HG03558 (cell line): ENCODE data around the gene PEX10.

Source experiments
- ATAC-seq: cut with Tn5 transposase; IDR thresholded peaks from one replicate; pipeline ENCODE4 v1.9.1; 2021; ENCODE audit warnings: moderate number of reproducible peaks; ENCODE audit not compliant: unreplicated experiment; ENCODE audit errors: extremely low read depth

Gene PEX10

DNA sequence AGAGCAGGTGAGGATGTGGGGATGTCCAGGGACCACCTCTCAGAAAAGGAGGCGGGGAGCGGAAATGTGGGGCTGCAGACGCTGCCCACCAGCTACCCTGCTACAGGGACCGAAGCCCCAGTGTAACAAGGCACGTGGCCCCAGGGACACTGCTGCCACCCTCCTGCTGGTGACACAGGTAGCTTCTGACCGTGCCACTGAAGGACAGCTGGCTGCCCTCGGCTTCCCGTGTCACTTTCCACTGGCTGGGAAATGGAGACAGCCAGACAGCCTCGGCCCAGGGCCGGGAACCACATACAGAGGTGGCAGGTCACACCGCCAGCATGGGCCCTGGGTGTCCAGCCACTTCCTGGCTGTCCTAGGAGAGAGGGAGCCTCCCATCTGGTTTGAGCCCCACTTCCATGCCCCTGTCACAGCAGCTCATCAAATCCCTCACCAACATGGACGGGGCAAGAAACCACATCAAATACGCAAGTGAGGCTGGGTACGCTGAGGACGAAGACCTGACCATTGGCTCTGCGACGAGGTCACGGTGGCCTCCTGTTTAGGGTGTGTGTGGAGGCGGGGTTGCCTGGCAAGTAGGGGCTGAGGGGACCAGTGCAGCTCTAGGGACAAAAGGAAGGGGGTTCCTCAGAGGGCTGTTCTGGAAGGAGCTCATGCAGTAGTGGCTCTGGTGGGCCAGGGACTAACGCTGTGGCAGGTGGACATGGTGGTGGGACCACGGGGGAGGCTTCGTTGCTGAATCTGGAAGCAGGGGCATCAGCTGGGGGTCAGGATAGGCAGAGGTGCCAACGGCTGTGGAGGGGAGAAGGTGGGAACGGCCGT is 5.0 kb downstream of the PEX10 start:
- no peak for ATAC-seq

DNA sequence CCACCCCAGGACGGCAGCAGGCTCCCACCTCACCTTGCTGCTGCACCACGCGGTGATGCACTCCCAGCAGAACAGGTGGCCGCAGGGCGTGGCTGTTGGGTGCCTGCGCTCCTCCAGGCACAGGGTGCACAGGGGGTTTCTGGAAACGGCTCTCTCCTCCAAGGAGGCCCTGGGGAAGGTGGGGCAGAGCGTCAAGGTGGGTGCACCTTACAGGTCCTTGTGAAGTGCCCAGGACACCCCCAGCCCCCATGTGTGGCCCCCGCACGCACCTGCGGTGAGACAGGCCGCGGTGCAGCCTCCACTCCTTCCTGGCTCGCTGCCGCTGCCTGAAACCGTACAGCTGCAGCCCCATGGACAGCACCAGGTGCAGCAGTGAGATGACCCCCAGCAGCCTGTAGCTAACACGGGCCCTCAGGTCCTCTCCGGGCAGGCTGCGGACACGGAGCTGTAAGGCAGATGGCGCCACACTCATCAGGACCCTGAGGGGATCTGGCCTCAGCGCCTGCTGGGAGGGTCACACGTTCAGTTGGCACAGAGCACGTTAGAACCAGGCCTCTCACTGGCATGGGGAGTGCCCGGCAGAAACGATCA is 5.8 kb downstream of the PEX10 start:
- ATAC-seq, result no peak

DNA sequence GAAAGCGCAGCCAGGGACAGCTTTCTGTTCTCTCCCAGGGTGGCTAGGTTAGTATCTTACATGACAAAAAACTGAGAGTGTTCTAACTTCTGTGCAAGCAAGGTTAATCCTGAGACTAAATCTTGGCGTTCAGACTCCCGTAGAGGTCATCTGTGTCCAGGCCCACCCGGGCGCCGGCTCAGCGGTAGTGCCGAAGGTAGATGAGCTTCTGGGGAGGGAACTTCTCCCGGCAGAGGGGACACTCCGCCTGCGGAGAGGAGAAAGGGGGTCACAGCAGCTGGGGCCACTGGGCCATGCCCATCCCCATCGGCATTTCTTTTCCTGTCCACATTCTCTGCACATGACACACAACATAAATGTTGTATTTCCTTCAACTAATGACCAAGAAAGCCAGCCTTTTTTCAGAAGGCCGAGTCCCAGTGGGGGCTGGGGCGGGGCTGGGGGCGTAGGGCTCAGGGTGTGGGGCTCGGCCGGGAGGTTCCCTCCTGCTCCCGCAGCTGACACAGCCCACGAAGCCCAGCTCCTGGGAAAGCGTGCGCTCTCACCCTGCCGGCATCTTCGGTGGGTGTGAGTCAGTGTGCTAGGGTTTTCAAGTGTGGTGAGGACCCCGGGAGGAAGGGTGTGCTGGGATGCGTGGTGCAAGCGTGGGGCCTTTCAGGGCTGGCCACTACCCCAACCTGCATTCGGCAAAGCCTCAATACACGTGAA is 6.6 kb downstream of the PEX10 start:
- no peak for ATAC-seq

DNA sequence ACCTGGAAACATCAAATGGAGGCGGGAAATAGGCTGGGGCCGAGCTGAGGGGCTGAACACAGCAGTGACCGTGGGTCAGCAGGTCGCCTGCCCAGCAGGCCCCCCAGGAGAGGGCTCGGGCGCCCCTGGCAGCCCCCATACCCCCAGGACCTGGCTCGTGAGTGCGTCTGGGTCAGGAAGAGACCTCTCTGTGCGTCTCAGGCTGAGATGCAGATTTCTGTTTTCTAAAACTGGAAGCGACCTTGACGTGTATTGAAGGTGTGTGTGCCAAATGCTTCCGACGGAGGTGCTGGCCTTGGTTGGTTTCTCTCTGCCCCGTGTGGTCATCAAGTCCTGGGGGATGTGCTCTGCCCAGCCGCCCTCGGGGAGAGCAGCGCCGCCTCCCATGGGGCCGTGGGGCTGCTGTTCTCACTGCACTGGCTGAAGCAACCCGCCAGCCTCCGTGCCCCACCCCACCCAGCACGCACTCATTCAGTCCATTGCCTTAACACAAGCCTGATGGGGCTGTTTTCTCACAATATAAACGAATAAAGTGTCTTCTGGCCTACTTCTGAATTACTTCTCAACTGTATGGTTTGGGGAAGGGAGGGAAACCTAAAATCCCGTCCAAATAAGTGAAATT is 7.4 kb downstream of the PEX10 start:
- ATAC-seq, result no peak

DNA sequence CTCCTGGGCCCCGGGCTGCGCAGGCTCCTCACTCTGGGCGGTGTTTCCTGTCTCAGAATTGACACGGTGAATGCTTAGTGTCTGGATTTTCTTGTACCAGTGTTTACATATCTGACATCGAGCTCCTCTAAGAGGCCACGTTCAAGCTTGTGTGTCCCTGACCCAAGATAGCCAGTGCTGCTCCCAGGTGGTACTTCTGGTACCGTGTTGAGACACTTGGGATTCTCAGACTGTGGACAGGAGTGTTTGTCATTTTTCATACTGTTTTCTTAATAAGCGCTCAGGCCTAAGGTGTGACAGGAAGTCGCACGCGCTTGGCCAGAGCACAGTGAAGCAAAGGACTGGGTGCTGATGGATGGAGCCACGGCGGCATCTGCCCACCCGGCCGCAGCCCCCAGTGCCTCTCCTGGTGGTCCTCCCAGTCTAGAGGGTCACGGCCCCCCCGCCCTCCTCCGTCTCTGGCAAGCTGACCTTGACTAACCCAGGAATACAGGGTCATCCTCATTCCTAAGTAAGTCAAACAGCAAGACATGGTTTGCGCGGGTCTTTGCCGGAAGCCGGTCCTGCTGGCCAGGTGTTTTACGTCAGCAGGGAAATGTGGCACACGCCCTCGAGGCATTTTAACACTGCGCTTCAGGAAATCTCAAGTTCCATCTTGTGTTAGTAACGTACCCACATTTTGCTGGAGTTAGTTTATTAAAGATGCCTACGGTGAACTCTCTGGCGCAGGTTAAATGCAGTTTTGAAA is 8.0 kb downstream of the PEX10 start:
- no peak for ATAC-seq

DNA sequence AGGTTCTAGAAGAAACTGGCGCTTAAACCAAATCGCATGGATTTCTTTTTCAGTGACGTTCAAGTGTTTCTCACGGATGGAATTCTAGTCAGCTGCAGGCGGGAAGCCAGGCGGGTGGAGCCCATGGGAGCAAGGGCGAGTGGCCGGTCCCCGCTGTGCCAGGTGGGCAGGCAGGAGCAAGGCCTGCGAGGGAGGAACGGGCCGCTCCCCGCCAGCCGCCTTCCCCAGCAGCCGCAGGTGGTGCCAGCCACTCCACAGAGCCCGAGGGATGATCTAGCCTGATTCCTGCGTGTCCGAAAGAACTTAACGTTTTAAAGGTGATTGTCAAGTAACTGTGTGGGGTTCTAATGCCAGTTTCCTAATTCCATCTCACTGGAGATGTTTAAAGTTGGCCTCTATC is 9.1 kb downstream of the PEX10 start:
- no peak for ATAC-seq

DNA sequence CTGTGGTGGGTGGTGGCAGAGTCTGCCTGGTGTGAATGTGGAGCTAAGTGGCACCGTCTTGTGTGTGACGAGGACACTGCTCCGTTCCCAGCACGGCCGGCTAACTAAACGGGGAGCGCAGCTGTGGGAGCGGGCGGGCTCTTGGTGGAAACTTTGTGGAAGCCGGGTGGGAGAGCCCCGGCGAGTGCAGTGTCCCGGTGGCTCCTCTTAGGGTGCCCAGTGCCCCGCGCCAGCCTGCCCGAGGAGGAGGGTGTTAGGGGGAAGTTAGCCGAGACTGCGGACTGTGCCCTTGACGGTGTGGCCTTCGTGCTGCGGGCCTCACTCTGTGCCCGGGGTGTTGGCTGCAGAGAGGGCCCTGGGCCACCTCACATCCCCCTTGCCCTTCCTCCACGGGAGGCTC is 9.9 kb downstream of the PEX10 start:
- ATAC-seq, result no peak

DNA sequence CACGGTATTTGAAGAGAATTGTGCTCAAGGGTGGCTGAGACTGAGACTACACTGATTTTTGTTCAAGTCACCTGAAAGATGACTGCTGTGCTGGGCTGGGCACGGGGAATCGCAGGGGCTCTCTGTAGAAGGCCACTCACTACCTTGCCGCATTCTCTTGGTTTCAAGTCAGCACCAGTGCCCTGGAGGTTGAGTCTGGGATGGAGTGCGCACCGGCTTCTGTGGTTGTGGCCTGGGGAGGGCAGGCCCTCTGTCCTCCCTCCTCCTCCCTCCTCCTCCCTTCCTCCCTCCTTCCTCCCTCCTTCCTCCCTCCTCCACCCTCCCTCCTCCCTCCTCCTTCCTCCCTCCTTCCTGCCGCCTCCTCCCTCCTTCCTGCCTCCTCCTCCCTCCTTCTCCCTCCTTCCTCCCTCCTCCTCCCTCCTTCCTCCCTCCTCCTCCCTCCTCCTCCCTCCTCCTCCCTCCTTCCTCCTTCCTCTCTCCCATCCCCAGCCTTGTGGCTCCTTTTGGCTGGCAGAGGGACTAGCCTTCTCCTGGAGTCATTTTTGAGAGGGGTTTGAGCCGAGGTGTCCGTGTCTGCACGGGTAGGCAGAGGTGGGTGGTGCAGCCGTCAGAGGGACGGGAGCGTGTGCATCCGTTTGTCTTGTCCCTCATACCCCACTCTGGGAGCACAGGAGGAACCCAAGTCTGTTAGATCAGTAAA is 11.3 kb downstream of the PEX10 start:
- no peak for ATAC-seq

DNA sequence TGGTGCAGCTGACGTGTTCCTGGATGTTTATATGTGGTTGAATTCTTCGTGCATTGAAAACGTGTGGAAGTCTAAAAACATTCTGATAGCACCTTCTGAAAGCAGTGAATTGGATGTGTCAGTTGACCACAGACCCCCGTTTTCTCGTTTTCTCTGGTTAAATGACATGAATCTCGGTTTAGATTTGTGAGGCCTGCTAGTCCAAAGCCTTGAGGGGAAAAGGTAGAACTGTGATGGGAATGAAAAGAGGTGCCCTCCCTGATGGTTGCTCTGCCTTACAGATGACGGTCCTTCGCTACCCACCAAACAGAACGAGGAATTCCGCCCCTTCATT is 11.8 kb downstream of the PEX10 start:
- ATAC-seq, result no peak

DNA sequence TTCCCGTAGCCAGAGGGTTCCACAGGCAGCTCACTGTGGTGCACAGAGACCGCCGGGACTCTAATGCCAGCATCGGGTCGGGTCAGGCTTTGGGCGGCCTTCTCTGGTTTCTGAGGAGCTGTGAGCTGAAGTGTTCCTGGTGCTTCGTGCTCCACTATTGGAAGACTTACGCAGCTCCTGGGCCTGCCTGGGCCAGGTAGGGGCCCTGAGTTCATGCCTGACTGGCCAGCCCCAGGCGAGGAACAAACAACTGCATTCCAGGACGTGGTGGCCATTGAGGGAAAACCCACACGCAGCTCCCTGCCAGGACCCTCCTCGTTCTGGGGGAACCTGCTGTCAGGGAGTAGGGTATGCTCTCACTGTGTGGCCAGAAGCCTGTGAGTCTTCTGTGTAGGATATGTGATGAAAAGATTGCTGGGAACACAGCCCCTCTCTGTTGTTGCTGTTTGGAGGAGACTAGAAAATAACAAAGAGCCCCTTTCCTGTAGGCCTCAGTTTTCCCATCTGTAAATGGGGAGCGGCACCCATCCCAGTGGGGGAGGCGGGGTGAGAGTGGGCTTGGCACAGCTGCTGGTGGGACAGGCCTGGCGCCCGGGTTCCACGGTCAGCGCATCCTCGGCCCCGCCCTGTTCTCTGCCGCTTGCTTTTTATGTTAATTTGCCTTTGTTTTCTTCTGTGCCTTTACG is 12.3 kb downstream of the PEX10 start:
- no peak for ATAC-seq

DNA sequence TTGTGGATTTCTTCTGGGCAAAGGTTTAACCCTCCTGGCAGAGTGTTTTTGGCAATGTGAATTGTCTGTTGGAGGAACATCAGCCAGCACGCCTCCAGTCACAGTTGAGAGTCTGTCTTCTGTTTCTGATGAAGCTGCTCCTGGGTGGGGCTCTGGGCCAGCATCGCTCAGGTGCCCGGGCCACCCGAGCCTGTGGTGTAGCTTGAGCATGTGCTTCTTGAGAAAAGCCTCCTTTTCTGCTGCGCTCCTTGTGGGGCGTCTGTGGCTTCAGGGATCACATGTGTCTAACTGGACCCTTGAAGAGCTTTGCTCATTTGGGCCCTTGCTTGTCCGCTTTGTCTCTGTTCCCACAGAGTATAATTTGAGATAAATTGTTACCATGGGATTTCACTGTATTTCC is 13.5 kb downstream of the PEX10 start:
- ATAC-seq, result no peak

DNA sequence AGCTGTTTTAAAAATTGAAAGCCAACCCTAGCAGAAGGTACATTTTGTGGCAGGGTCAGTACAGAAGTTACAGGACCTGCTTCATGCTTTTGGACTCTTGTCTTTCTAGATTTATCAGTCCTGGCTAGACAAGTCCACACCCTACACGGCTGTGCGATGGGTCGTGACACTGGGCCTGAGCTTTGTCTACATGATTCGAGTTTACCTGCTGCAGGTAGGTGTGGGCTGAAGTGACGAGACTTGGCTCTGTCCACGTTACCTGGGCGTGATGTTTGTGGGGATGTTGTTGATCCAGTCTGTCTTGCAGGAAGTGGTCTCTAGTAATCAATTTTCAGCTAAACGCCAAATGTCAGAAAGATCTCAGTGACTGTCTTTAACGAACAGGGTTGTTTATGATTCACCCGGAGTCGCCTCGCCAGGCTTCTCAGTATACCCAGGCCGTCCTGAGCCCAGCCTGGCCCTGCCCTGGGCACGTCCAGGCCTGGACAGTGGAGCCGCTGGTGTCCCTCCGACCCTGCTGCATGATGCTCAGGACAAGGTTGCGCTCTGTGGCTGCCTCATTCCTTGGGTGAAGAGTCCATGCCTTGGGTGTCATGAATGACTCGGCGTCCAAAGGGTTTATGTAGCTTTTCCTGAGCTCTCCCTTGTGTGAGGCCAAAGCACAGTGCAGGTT is 15.2 kb downstream of the PEX10 start:
- ATAC-seq, result no peak

DNA sequence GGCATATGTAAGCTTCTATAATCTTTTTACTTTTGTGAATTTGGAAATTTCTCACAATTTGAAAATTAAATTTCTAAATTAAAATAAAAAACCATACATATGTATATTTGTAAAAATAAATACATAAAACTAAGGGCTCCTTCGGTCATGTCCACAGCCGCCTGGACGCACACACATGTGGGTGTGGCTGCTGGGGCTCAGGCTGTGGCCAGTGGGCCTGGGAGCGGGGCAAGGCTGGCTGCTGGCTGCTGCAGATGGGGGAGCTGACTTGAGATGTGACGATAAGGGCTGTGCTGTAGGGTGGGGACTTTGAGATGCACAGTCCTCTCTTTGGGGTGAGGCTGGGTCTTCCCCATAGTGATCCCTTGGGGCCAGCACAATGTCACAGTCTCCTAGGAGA is 15.9 kb downstream of the PEX10 start:
- ATAC-seq, result no peak

DNA sequence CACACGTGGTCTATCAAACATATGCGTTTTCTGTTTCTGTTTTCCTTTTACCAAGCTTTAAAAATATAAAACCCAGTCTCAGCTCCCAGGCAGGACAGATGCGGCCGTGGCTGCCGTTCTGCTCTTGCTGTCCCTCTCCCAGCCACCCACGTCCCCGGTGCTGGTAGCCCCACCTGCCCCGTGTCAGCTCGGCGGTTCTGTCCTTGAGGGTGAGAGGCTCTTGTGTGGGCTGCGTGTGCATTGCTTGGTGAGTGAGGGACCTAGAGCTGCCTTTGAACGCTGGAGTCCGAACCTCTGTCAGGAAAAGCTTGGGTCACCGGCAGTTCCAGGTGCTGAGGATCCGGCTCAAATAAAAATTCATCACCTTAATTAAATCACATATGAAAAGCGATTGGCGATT is 16.3 kb downstream of the PEX10 start:
- no peak for ATAC-seq

DNA sequence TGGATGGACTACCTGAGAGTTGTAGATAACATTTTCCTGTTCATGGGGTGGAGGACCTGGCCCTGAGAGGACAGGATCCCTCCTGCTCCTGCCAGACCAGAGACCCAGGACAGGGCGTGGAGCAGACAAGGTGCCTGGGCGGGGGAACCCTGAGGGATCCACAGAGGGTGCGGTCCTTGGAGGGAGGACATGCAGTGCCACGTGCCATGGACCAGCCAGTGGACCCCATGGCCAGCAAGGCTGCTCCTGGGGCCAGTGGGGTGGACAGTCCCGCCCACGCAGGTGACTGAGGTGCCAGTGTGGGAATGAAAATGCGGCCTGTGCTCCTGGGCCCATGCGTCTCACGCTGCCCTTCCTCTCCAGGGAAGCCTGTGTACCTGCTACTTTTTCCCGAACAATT is 17.1 kb downstream of the PEX10 start:
- ATAC-seq, result no peak

DNA sequence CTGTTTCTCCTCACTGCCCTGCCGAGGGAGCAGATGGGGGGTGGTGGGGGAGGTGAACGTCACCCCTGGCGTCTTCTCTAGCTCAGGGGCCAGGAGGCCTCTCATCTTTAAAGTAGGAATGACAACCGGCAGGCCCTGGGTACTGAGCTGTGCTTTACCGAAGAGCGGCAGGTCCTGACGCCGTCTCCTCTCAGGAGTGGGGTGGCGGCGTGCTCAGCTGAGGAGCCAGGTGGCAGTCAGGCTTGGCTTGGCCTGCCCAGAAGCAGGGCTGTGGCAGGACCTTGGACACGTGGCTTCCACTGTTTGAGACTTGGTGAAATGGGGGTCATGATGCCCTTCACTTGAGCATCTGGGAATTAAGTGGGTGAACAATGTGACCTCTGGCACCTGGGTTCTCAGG is 17.6 kb downstream of the PEX10 start:
- no peak for ATAC-seq

DNA sequence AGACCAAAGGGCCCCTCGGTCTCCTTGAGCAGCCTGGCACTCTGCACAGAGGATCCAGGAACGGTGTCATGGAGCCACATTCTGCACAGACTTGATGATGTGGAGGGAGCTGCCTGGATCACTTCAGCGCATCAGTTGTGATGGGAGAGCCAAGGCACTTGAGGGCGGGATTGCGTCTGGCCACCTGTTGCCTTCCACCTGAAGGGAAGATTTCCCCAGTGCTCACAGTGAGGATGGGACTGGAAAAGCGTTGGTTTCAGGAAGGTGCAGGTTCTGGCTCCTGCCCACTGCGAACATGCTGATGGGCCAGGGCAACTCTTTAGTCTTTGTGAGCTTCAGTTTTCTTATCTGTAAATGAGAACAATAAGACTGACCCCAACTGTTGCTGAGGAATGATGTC is 18.1 kb downstream of the PEX10 start:
- no peak for ATAC-seq

DNA sequence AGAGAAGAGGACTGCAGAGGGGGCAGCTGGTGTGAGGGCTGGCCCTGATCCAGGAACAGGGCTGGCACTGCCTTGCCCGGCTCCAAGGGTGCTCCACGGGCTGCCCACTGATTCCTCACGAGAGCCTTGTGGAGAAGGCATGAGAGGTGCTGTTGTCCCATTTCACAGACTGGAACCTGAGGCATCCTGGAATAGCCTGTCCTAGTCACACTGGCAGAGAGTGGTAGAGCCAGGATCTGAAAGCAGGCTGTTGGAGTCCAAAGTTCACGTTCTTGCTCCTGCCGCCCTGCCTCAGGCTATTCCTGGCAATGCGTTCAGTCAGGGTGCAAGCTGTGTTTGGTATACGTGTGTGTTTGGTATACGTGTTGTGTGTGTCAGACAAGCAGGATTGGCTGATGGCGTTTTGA is 18.9 kb downstream of the PEX10 start:
- ATAC-seq, result no peak

DNA sequence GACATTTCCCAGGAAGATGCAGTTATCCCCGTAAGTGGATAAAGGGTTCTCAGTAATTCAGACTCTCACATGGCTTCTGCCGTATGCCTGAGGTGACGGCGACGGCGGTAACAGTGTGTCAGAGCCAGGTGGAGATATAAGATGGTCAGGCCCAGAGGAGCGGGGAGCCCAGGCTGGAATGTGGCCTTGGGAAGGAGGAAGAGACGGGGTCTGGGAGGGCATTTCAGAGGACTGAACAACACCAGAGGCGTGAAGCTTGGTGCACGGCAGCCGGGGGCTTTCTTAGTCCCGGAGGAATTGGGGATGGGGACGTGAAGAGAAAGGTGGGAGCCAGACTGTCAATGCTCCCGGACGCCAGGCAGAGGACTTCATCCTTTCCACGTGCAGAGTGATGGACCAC is 19.7 kb downstream of the PEX10 start:
- no peak for ATAC-seq
